AG08396 (cell line): ENCODE results near the gene ATP6V0D1.
"Not testable (repeated sequence)": the region's sequence is repeated elsewhere in the genome, so short reads cannot be mapped to it uniquely, and the experiment has no call there.

Source experiments
- DNase-seq: peaks from one replicate; pipeline ENCODE4 v3.0.0; 2012; ENCODE audit warnings: low spot score, mixed read lengths

ATP6V0D1 gene

GRCh38 chr16:67504031-67505021 lies 23.4 kb upstream of the ATP6V0D1 start:
- DNase-seq, result no peak

- DNase-seq, result peak; percentile 51
These were observed 18.1 kb upstream of the ATP6V0D1 start for GRCh38 chr16:67499106-67499505.

- no peak for DNase-seq
These were observed 9.6 kb upstream of the ATP6V0D1 start for GRCh38 chr16:67490335-67491096.

- no peak for DNase-seq
These were observed 8.6 kb upstream of the ATP6V0D1 start for GRCh38 chr16:67489401-67490083.

- not testable (repeated sequence) for DNase-seq
These were observed 6.6 kb upstream of the ATP6V0D1 start for GRCh38 chr16:67487561-67487960.

- DNase-seq, result no peak
These were observed 5.8 kb upstream of the ATP6V0D1 start for GRCh38 chr16:67486805-67487204.

- no peak for DNase-seq
These were observed 3.0 kb upstream of the ATP6V0D1 start for GRCh38 chr16:67483731-67484525.

GRCh38 chr16:67483150-67483549 lies 2.2 kb upstream of the ATP6V0D1 start, which contains the start of gene AGRP:
AGRP (minus strand) TSS chr16:67483547; CDS start chr16:67483398, 149 bp downstream.
- no peak for DNase-seq

- DNase-seq, result no peak
These were observed 1.4 kb upstream of the ATP6V0D1 start for GRCh38 chr16:67482233-67482924.

GRCh38 chr16:67481561-67482232 lies 740 bp upstream of the ATP6V0D1 start:
- DNase-seq, result no peak

GRCh38 chr16:67477960-67478554 lies 2.9 kb downstream of the ATP6V0D1 start:
- DNase-seq, result no peak

GRCh38 chr16:67474551-67475455 lies 6.2 kb downstream of the ATP6V0D1 start:
- no peak for DNase-seq

- no peak for DNase-seq
These were observed 9.1 kb downstream of the ATP6V0D1 start for GRCh38 chr16:67471758-67472384.

- no peak for DNase-seq
These were observed 10.6 kb downstream of the ATP6V0D1 start for GRCh38 chr16:67470359-67470758.

GRCh38 chr16:67468731-67469130 lies 12.2 kb downstream of the ATP6V0D1 start:
- no peak for DNase-seq

- no peak for DNase-seq
These were observed 14.4 kb downstream of the ATP6V0D1 start for GRCh38 chr16:67466581-67466980.

GRCh38 chr16:67464565-67464964 lies 16.4 kb downstream of the ATP6V0D1 start:
- DNase-seq, result no peak

GRCh38 chr16:67463691-67464090 lies 17.3 kb downstream of the ATP6V0D1 start:
- DNase-seq, result no peak
